A673 (cell line): ENCODE results near the gene CLDN20.

Experiments used
- EZH2 ChIP-seq: fragments of 200-600 bp; sonication (generic); IDR thresholded peaks from 2 replicates; pipeline ENCODE4 v1.6.1; 2017; ENCODE audit warnings: borderline replicate concordance, low read depth, mild to moderate bottlenecking, mixed read lengths, antibody characterized with exemption, low read length; ENCODE audit not compliant: poor library complexity, severe bottlenecking
- TF ChIP-seq, protein P1 (sequence below): fragments of 300-800, 200-600 bp; sonication (generic); conservative IDR thresholded peaks from 2 replicates; pipeline ENCODE4 v1.5.1; 2017; ENCODE audit warnings: low read depth, mild to moderate bottlenecking, antibody characterized with exemption, low read length, moderate library complexity, mixed read lengths

DNA sequence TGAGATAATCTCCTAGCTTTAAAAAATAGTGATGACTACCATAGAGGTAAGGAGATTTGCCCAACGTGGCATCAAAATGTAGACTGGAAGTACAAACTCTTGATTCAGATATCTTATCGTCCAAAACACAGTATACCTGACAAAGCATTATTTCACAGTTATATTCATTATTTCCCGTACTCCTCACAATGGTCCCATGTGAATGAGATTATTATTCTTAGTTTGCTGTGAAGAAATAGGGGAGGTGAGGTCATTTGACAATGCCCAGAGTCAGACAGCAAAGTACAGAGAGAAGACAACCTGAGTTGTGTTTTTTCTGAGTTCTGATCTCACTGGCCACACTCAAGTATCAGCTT lies 51.7 kb downstream of the CLDN20 start:
- no peak for TF ChIP-seq EZH2
- TF ChIP-seq, protein P1, sequence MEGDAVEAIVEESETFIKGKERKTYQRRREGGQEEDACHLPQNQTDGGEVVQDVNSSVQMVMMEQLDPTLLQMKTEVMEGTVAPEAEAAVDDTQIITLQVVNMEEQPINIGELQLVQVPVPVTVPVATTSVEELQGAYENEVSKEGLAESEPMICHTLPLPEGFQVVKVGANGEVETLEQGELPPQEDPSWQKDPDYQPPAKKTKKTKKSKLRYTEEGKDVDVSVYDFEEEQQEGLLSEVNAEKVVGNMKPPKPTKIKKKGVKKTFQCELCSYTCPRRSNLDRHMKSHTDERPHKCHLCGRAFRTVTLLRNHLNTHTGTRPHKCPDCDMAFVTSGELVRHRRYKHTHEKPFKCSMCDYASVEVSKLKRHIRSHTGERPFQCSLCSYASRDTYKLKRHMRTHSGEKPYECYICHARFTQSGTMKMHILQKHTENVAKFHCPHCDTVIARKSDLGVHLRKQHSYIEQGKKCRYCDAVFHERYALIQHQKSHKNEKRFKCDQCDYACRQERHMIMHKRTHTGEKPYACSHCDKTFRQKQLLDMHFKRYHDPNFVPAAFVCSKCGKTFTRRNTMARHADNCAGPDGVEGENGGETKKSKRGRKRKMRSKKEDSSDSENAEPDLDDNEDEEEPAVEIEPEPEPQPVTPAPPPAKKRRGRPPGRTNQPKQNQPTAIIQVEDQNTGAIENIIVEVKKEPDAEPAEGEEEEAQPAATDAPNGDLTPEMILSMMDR = no peak
